Activated T-cell treated with anti-CD3 and anti-CD28 coated beads, Interleukin-2, amount 50 U/mL, for 24 hours (primary cell): ENCODE data around the gene STK40.

ENCODE experiments used
- DNase-seq: peaks from one replicate; pipeline ENCODE4 v3.0.0-alpha.2; 2020
- H3K27ac Mint-ChIP-seq: 2 replicates; pipeline ENCODE4 v1.8.0; 2020; ENCODE audit warnings: mild to moderate bottlenecking, mixed read lengths
- H3K27me3 Mint-ChIP-seq: 2 replicates; pipeline ENCODE4 v1.8.0; 2020; ENCODE audit warnings: mixed read lengths
- H3K36me3 Mint-ChIP-seq: 2 replicates; pipeline ENCODE4 v1.8.0; 2020; ENCODE audit warnings: low read depth, mixed read lengths
- H3K4me1 Mint-ChIP-seq: 2 replicates; pipeline ENCODE4 v1.8.0; 2020; ENCODE audit warnings: low read depth, mixed read lengths
- H3K4me3 Mint-ChIP-seq: 2 replicates; pipeline ENCODE4 v1.8.0; 2020; ENCODE audit warnings: mild to moderate bottlenecking, moderate library complexity, mixed read lengths
- H3K9me3 Mint-ChIP-seq: 2 replicates; pipeline ENCODE4 v1.8.0; 2020; ENCODE audit warnings: mixed read lengths

Gene STK40

DNA sequence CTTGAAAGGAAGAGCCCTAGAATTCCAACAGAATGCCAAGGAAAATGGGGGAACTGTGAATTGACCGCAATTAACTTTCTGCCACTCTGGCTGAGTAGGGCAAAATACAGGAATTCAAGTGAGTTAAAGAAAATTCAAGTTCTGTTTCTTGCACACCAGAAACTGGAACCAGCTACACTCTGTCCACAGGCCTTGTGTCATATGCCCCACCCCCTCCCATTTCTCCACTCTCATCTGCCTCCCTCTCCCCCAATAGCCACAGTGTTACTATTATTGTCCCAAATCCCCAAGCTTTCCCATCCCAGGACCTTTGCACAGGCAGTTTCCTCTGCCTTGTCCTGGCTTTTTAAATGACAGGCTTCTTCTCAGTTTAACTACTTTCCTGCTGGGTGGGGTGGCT is 4.3 kb upstream of the STK40 start:
- Mint-ChIP-seq H3K36me3 (peaks cover 79% of the 10 kb centered on the region), H3K4me1 (peaks cover 46% of the 10 kb centered on the region), H3K27me3 (no peaks in the 10 kb centered on the region), H3K9me3 (no peaks in the 10 kb centered on the region), H3K27ac (peak overlapping the region; percentile 45), H3K4me3 (no peak overlapping the region)
- no peak for DNase-seq

DNA sequence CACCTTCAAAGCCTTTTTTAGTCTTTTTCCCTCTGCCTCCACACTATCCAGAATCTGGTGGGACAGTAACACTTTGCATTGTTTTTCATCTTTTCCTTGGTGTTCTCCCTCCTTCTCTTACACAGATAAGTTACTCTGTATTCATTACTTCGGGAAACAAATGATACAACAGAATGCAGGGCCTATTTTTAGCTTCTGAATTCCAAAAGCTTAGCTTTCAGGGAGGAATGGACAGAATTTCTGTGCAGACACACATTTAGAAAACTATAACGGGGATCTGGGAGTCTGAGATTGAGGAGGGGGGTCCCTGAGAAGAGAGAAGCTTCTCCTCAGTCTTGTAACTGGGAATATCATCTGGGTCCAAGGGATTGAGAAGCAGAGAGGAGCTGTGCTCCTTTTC is 3.5 kb upstream of the STK40 start:
- no peak for DNase-seq
- peaks cover 78% of the 10 kb centered on the region for H3K36me3 Mint-ChIP-seq
- H3K4me1 Mint-ChIP-seq = peaks cover 48% of the 10 kb centered on the region
- H3K27ac Mint-ChIP-seq = peak overlapping the region; percentile 62
- H3K4me3 Mint-ChIP-seq = no peak overlapping the region
- no peaks in the 10 kb centered on the region for H3K27me3 Mint-ChIP-seq
- no peaks in the 10 kb centered on the region for H3K9me3 Mint-ChIP-seq

DNA sequence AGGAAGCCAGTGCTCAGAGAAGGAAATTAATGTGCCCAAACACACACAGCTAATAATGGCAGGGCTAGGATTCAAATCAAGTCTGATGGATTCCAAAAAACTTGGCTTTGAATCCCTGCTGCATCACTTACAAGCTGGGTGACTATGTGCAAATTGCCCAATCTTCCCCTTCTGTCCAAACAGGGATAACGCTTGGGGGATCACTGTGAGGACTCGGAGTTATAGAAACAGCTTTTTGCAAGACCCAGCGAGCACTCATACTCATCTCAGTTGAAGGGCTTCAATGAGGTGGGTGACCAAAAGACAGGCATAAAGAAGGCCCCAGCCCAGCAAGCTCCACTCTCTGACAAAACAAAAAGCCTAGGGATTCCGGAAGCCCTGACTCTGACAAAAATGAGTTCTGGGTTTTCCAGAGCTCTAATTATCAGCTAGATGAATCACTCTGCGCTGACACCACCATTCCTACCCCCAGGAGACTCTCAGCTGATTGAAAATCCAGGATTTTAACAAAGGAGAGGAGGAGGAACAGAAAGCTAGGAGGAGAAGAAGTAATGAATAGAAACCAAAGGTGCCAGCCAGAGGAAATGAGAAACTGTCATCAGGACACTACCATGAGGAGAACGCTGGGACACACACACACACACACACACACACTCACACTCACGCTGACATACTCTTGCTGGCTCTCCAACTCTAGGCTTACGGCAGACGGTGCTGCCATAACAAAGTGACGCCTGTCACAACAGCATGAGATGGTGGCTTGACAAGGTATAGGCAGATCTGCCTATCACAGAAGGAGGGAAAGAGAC is 1.6 kb upstream of the STK40 start:
- H3K27me3 Mint-ChIP-seq = no peaks in the 10 kb centered on the region
- H3K36me3 Mint-ChIP-seq = peaks cover 64% of the 10 kb centered on the region
- H3K27ac Mint-ChIP-seq = peak overlapping the region; percentile 100
- H3K4me3 Mint-ChIP-seq = peak overlapping the region; percentile 93
- no peaks in the 10 kb centered on the region for H3K9me3 Mint-ChIP-seq
- H3K4me1 Mint-ChIP-seq = peaks cover 56% of the 10 kb centered on the region
- no peak for DNase-seq

DNA sequence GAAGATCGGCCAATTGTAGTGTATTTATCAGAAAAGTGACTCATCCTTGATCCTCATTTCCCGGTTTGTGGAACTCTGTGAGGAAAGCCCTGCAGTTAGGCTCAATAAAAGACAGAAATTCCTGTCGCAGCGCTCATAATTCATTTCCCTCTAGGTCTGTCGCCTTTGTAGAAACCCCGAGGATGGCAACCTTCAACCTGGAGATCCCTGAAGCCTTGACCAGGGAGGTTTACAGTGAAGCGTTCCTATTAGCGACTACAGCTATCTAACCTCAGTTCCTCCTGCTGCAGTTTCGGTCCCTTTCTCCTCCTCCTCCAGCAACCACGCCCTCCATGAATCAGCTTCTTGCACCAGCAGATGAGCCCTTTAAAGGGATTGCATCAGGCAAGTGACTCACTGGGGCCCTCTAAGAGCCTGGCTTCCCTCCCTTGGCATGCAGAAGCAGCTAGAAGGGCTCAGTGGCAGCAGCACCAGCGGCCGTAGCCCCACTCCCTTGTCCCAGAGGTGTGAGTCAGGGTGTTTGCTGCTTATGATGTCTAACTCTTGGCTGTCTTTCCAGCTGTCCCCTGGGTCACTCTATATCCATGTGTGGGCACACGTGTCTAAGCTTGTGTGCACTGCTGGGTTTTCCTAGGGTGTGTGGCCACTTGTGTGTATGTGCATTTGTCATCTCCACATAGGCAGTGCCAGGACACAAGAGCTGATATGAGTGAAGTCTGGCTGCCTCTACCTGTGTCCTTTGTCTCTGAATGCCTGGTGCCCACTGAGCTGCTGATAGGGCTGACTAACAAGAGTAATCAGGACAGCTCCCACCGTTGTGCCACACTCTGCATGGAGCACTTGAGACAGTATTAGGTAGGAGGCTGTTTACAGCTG is 779 bp upstream of the STK40 start:
- Mint-ChIP-seq H3K4me1 (peaks cover 60% of the 10 kb centered on the region), H3K4me3 (peak overlapping the region; percentile 93), H3K27ac (peak overlapping the region; percentile 100), H3K9me3 (no peaks in the 10 kb centered on the region), H3K27me3 (no peaks in the 10 kb centered on the region), H3K36me3 (peaks cover 60% of the 10 kb centered on the region)
- DNase-seq = peak; percentile 89

DNA sequence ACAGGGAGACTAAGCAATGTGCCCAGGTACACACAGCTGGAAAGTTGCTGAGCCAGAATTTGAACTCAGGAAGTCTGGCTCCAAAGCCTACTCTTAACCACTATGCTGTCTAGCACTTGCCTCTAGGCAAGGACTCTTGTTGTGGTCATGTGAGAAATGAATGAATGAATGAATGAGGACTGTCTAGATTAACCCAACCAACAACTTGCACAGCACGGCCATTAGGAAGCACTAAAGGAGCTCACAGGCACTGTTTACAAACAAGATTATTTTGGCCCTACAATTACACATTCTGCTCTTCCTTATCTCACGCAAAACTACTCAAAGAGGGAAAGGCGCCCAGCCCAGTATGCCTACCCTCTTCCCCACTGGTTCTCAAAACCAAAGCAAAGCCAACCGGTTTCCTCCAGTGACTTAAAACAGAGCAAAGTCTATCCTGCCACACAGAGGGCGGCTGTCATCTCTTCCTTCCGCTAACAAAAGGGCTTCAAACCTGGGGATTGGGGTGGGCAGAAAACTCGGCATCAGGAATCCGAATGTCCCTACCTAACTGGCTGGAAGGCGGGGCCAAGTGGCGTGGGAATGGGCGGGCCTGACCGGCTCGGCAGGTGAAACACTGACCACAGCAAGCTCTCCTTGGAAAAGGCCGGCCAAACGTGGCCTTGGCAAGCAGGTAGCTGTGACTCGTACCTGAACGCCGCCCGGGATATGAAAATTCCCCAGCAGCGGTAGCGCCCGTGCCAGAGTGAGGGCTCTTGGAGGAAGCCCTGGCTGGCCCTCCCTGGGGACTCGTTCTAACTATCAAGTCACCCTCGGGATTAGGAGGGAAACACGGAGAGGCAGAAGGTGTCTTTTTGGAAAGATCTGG is 948 bp downstream of the STK40 start:
- DNase-seq = no peak
- Mint-ChIP-seq H3K4me1 (peaks cover 69% of the 10 kb centered on the region), H3K9me3 (no peaks in the 10 kb centered on the region), H3K36me3 (peaks cover 55% of the 10 kb centered on the region), H3K27ac (peak overlapping the region; percentile 94), H3K27me3 (no peaks in the 10 kb centered on the region), H3K4me3 (peak overlapping the region; percentile 93)

DNA sequence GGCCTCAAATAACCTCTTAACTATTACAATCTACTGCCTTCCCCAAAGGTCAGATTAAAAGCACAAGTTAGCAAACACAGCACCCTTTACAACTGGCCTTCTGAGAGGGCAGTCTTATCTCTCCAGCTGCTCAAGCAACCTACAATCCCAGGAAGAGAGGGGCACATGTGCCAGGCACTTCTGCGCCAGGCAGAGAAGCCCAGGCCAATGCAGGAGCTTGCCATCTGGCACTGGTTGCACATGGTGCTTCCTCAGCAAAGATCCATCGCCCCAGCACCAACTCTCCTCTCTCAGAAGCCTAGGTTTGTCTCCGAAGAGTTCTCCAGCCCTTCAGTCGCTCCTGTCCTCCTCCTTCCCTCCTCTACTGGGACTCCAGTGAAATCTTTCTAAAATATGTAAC is 2.5 kb downstream of the STK40 start:
- Mint-ChIP-seq H3K27ac (peak overlapping the region; percentile 78), H3K27me3 (no peaks in the 10 kb centered on the region), H3K9me3 (no peaks in the 10 kb centered on the region), H3K36me3 (peaks cover 51% of the 10 kb centered on the region), H3K4me1 (peaks cover 75% of the 10 kb centered on the region), H3K4me3 (peak overlapping the region; percentile 54)
- no peak for DNase-seq

DNA sequence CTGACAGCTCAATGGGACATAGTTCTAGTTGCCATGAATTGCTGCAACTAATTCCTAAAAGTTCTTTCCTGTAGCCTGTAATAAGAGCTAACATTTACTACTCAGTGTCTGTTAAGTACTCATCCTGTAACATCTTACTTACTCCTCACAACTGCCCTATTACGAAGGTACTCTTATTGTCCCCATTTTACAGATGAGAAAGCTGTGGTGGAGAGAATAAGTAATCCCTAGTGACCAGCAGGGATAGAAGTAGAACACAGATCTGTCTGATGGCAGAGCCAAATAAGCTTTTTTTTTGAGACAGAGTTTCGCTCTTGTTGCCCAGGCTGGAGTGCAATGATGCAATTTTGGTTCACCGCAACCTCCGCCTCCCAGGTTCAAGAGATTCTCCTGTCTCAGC is 3.1 kb downstream of the STK40 start:
- DNase-seq = no peak
- no peaks in the 10 kb centered on the region for H3K27me3 Mint-ChIP-seq
- H3K4me3 Mint-ChIP-seq = no peak overlapping the region
- no peaks in the 10 kb centered on the region for H3K9me3 Mint-ChIP-seq
- H3K4me1 Mint-ChIP-seq = peaks cover 77% of the 10 kb centered on the region
- H3K36me3 Mint-ChIP-seq = peaks cover 54% of the 10 kb centered on the region
- peak overlapping the region; percentile 78 for H3K27ac Mint-ChIP-seq

DNA sequence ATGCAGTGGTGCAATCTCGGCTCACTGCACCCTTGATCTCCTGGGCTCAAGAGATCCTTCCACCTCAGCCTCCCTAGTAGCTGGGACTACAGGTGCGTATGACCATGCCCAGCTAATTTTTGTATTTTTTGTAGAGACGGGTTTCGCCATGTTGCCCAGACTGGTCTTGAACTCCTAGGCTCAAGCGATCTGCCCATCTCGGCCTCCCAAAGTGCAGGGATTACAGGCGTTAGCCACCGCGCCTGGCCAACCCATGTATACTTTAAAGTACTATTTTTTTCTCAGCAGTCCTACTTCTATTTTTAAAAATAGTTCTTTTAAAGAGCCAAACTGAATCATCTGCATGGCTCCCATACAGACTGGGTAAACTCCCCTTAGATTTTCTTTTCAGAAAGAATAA is 3.5 kb downstream of the STK40 start:
- H3K27ac Mint-ChIP-seq = peak overlapping the region; percentile 78
- H3K9me3 Mint-ChIP-seq = no peaks in the 10 kb centered on the region
- H3K27me3 Mint-ChIP-seq = no peaks in the 10 kb centered on the region
- no peak overlapping the region for H3K4me3 Mint-ChIP-seq
- DNase-seq = no peak
- peaks cover 53% of the 10 kb centered on the region for H3K36me3 Mint-ChIP-seq
- H3K4me1 Mint-ChIP-seq = peaks cover 75% of the 10 kb centered on the region

DNA sequence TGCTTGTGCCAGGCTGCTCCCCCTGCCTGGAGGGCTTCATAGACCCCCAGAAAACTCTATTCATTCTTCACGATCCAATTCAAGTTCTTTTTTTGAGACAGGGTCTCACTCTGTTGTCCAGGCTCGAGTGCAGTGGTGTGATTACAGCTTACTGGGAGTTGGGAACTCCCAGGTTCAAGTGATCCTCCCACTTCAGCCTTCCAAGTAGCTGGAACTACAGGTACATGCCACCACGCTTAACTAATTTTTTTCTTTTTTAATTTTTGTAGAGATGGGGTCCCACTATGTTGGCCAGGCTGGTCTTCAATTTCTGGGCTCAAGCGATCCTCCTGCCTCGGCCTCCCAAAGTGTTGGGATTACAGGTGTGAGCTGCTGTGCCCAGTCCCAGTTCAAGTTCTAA is 4.3 kb downstream of the STK40 start:
- H3K4me3 Mint-ChIP-seq = no peak overlapping the region
- H3K4me1 Mint-ChIP-seq = peaks cover 70% of the 10 kb centered on the region
- H3K27me3 Mint-ChIP-seq = no peaks in the 10 kb centered on the region
- no peaks in the 10 kb centered on the region for H3K9me3 Mint-ChIP-seq
- H3K27ac Mint-ChIP-seq = peak overlapping the region; percentile 37
- H3K36me3 Mint-ChIP-seq = peaks cover 49% of the 10 kb centered on the region
- no peak for DNase-seq

DNA sequence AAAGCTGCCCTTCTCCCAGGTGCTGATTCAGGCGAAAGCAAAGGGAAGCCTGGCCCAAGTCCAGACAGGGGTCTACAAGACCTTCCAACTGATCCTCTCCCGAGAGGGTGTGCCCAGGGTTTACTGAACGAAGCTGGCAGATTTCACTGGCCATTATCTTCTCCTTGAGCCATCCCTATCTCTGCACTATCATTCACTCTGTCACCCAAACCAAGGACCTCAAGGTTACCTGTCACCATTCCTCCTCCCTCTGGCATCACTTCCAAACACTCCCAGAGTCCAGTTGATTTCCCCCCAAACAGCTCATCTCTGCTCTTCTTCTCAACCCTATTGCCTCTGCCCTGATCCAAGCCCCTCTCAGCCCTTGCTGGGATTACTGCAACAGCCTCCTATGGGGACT is 4.9 kb downstream of the STK40 start:
- H3K4me3 Mint-ChIP-seq = no peak overlapping the region

DNA sequence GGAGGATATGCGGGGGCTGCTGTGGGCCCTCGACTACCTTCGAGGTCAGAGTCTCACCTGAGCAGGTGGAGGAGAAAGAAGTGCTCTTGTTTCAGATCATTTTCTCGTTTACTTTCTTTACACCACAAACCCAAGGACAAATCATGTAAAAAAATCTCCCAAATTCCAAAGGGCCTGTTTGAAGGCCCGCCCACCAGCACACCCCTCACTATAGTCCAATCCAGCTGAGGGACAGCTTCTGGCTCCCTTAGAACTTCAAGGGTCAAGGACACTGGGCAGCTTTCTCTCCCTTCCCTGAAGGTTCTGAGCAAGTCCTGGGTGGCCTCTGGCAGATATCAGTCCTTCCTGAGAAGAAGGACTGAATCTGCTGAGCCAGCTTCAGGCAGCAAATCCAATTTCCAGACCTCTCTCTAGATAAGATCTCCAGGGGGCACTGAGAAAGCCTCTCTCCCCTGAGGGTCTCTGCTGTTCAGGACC is 5.5 kb downstream of the STK40 start:
- no peak for DNase-seq
- no peaks in the 10 kb centered on the region for H3K27me3 Mint-ChIP-seq
- peaks cover 56% of the 10 kb centered on the region for H3K36me3 Mint-ChIP-seq
- H3K27ac Mint-ChIP-seq = peak overlapping the region; percentile 37
- peaks cover 75% of the 10 kb centered on the region for H3K4me1 Mint-ChIP-seq
- H3K9me3 Mint-ChIP-seq = no peaks in the 10 kb centered on the region
- no peak overlapping the region for H3K4me3 Mint-ChIP-seq

More for the DNA sequence above, 4.9 kb downstream of the STK40 start:
- Mint-ChIP-seq H3K4me1 (peaks cover 72% of the 10 kb centered on the region), H3K9me3 (no peaks in the 10 kb centered on the region), H3K27me3 (no peaks in the 10 kb centered on the region), H3K27ac (peak overlapping the region; percentile 37), H3K36me3 (peaks cover 56% of the 10 kb centered on the region)
- no peak for DNase-seq

DNA sequence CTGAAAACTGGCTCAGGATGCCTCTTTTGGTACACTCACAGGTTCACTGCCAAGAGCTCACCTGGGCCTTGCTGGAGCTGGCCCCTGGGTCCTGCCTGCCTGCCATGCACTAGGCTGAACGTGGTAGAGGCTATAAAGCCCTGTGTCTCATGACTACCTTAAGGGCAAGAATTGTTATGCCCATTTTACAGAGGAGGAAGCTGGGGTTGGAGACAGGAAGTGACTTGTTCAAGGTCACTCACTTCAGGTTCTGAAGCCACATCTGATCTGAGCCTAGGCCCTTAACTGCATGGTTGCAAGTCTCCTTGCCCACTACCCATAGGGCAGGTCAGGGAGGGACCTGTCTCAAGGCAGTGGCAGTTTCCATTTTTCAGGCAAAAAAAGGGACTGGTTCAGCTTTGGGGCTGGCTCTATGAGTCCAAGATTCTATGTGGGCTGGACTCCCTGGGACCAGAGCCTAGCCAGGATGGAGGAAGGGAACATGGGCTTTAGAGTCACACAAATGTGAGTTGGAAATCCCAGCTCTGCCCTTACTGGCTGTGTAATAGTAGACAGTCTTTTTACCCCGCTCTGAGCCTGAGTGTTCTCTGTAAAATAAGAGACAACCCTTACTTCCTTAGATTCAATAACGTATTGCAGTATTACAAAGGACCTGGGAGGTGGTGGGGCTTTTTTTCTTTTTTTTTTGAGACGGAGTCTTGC is 7.8 kb downstream of the STK40 start:
- Mint-ChIP-seq H3K4me3 (no peak overlapping the region), H3K9me3 (no peaks in the 10 kb centered on the region), H3K27me3 (no peaks in the 10 kb centered on the region), H3K4me1 (peaks cover 77% of the 10 kb centered on the region), H3K27ac (peak overlapping the region; percentile 83), H3K36me3 (peaks cover 55% of the 10 kb centered on the region)
- no peak for DNase-seq

DNA sequence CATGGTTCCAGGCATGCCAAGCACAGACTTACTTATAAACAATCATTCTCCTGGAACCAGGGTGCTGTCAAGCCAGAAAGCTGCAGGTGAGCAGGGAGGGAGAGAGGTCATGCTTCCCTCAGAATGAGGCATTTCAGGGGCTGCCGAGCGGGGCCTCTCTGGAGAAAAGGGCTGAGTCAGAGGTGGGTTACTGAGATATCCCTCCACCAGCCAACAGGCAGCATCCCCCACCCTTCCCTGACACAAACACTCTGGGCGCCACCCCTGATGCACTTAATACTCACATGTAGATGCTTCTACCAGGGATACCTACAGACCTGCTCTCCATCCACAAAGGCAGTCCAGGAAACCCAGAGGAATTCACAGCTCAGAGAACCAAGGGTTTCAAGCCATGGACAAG is 13.1 kb downstream of the STK40 start:
- Mint-ChIP-seq H3K4me1 (peaks cover 67% of the 10 kb centered on the region), H3K27me3 (no peaks in the 10 kb centered on the region), H3K4me3 (no peak overlapping the region), H3K36me3 (peaks cover 38% of the 10 kb centered on the region), H3K9me3 (no peaks in the 10 kb centered on the region), H3K27ac (peak overlapping the region; percentile 97)
- no peak for DNase-seq
